HCT116 (cell line): ENCODE results near the gene HDDC3. TPM values are rescaled to one million over a fixed set of nuclear protein-coding genes. Genes with fewer than 3 reads are reported as not detected.
A peak's percentile ranks its signal among the peaks of the same experiment; 100 is the strongest.

Experiments used
- ATAC-seq: fragments of 200-7000 bp; cut with Tn5 transposase; 2 replicates; pipeline ENCODE4 v1.9.1; 2020; ENCODE audit warnings: mild to moderate bottlenecking, moderate library complexity
- BruUV-seq: library from RNA; stranded (reverse); fragments of 400-500 nt; replicated peaks from 2 replicates; lab custom pipeline; 2021; lab: Mats Ljungman, UMichigan
- CTCF ChIA-PET: fragments of 300-600 bp; sonication (Branson Sonifier 250); formaldehyde crosslinking; loops from one replicate; lab custom pipeline; 2021; ENCODE audit warnings: antibody characterized with exemption; lab: Charles Lee
- POLR2A ChIA-PET: fragments of 300-600, 350-600 bp; sonication (Branson Sonifier 250); formaldehyde crosslinking; loops from one replicate; lab custom pipeline; 2021; ENCODE audit warnings: antibody characterized with exemption; lab: Charles Lee
- RAD21 ChIA-PET, 2 experiments: fragments of 300-600 bp; sonication (Branson Sonifier 250); formaldehyde crosslinking; loops; one replicate each; lab custom pipeline; 2023; ENCODE audit warnings: low total read pairs in 2 of 2; ENCODE audit not compliant: uncharacterized antibody in 2 of 2, unreplicated experiment in 2 of 2, low non-redundant PET in 1 of 2; lab: Charles Lee
- DNase-seq: peaks from one replicate; pipeline ENCODE4 v3.0.0-alpha.2; 2010; ENCODE audit warnings: low read depth, low spot score
- H2AFZ ChIP-seq: fragments of 200-600 bp; shearing (Covaris generic), sonication (generic); 2 replicates; pipeline ENCODE4 v1.6.1; 2017; ENCODE audit warnings: low read depth, mixed run types, mixed read lengths, antibody characterized with exemption, low read length; ENCODE audit not compliant: poor library complexity, severe bottlenecking
- H3K27ac ChIP-seq: 2 replicates; pipeline ENCODE4 v1.5.1; 2012; ENCODE audit warnings: low read depth, low read length
- H3K27me3 ChIP-seq: fragments of 200-600 bp; sonication (generic); 2 replicates; pipeline ENCODE4 v1.6.1; 2016; ENCODE audit warnings: mixed run types, low read length, mixed read lengths; ENCODE audit not compliant: insufficient read depth
- H3K36me3 ChIP-seq, 2 experiments: fragments of 200-500 bp in 1 of 2; fragments of 200-600 bp in 1 of 2; sonication (Bioruptor generic) in 1 of 2; sonication (generic) in 1 of 2; 2 replicates each; pipeline versions ENCODE4 v1.5.1 to v1.6.1; 2014 to 2016; ENCODE audit warnings: low read length in 2 of 2, inconsistent platforms in 1 of 2, mixed read lengths in 1 of 2, mixed run types in 1 of 2; ENCODE audit not compliant: insufficient read depth in 2 of 2, control insufficient read depth in 1 of 2
- H3K4me1 ChIP-seq, 2 experiments: fragments of 200-600 bp in 1 of 2; sonication (generic) in 1 of 2; 2 replicates each; pipeline versions ENCODE4 v1.5.1 to v1.6.1; 2012 to 2017; ENCODE audit warnings: low read length in 2 of 2, inconsistent platforms in 1 of 2, mild to moderate bottlenecking in 1 of 2, mixed read lengths in 1 of 2, mixed run types in 1 of 2, moderate library complexity in 1 of 2; ENCODE audit not compliant: insufficient read depth in 2 of 2, control insufficient read depth in 1 of 2
- H3K4me2 ChIP-seq: fragments of 200-600 bp; sonication (generic); 2 replicates; pipeline ENCODE4 v1.6.1; 2017; ENCODE audit warnings: mixed run types, low read length, mixed read lengths
- H3K4me3 ChIP-seq, 2 experiments: fragments of 200-600 bp in 1 of 2; sonication (generic) in 1 of 2; replicated peaks in 1 of 2; 2 replicates each; pipeline ENCODE4 v1.5.1; 2011 to 2016; ENCODE audit warnings: low read length in 2 of 2, control low read depth in 1 of 2, low read depth in 1 of 2, mild to moderate bottlenecking in 1 of 2, mixed read lengths in 1 of 2, mixed run types in 1 of 2
- H3K79me2 ChIP-seq: fragments of 200-600 bp; sonication (generic); 2 replicates; pipeline ENCODE4 v1.6.1; 2017; ENCODE audit warnings: mild to moderate bottlenecking, mixed run types, low read length, moderate library complexity, mixed read lengths; ENCODE audit not compliant: insufficient read depth
- H3K9ac ChIP-seq: fragments of 200-600 bp; sonication (generic); 2 replicates; pipeline ENCODE4 v1.6.1; 2016; ENCODE audit warnings: low read length, mixed read lengths
- H3K9me2 ChIP-seq: fragments of 200-600 bp; sonication (generic), shearing (Covaris generic); 2 replicates; pipeline ENCODE4 v1.6.1; 2017; ENCODE audit warnings: mixed run types, mild to moderate bottlenecking, moderate library complexity; ENCODE audit not compliant: insufficient read depth
- H3K9me3 ChIP-seq, 2 experiments: fragments of 200-500 bp in 1 of 2; fragments of 200-600 bp in 1 of 2; sonication (Bioruptor generic) in 1 of 2; sonication (generic) in 1 of 2; 2 replicates each; pipeline ENCODE4 v1.6.1; 2014 to 2017; ENCODE audit warnings: low read length in 2 of 2, mixed read lengths in 2 of 2, inconsistent platforms in 1 of 2, low read depth in 1 of 2, mild to moderate bottlenecking in 1 of 2, mixed run types in 1 of 2, moderate library complexity in 1 of 2; ENCODE audit not compliant: control insufficient read depth in 1 of 2, insufficient read depth in 1 of 2
- H4K20me1 ChIP-seq: fragments of 200-600 bp; sonication (generic), shearing (Covaris generic); 2 replicates; pipeline ENCODE4 v1.6.1; 2017; ENCODE audit warnings: mixed run types, mild to moderate bottlenecking, moderate library complexity; ENCODE audit not compliant: insufficient read depth
- CBX3 ChIP-seq: IDR thresholded peaks from 2 replicates; pipeline ENCODE4 v1.6.1; 2012; ENCODE audit warnings: low read depth
- EGR1 ChIP-seq: IDR thresholded peaks from 2 replicates; pipeline ENCODE4 v1.6.1; 2012; ENCODE audit warnings: low read depth
- EZH2phosphoT487 ChIP-seq: fragments of 200-600 bp; IDR thresholded peaks from 2 replicates; pipeline ENCODE4 v1.6.1; 2018; ENCODE audit warnings: antibody characterized with exemption, borderline replicate concordance
- FOSL1 ChIP-seq: IDR thresholded peaks from 2 replicates; pipeline ENCODE4 v1.6.1; 2012; ENCODE audit warnings: low read depth
- POLR2A ChIP-seq: IDR thresholded peaks from 2 replicates; pipeline ENCODE4 v1.7.0; 2011; ENCODE audit warnings: borderline replicate concordance; ENCODE audit not compliant: insufficient read depth, insufficient read length; ENCODE audit errors: extremely low read depth
- RAD21 ChIP-seq: IDR thresholded peaks from 2 replicates; pipeline ENCODE4 v1.6.1; 2012; ENCODE audit warnings: low read depth, mild to moderate bottlenecking
- SIN3A ChIP-seq: IDR thresholded peaks from 2 replicates; pipeline ENCODE4 v1.6.1; 2012; ENCODE audit warnings: low read depth
- SP1 ChIP-seq: IDR thresholded peaks from 2 replicates; pipeline ENCODE4 v1.6.1; 2012; ENCODE audit warnings: low read depth
- SRF ChIP-seq: IDR thresholded peaks from 2 replicates; pipeline ENCODE4 v1.6.1; 2012; ENCODE audit warnings: low read depth
- TCF7L2 ChIP-seq: IDR thresholded peaks from 2 replicates; pipeline ENCODE4 v1.7.0; 2011; ENCODE audit warnings: borderline replicate concordance, inconsistent platforms; ENCODE audit not compliant: insufficient read depth, insufficient read length; ENCODE audit errors: extremely low read depth
- YY1 ChIP-seq: IDR thresholded peaks from 2 replicates; pipeline ENCODE4 v1.6.1; 2011; ENCODE audit warnings: low read length, low read depth, moderate library complexity, mild to moderate bottlenecking; ENCODE audit not compliant: insufficient replicate concordance; ENCODE audit errors: extremely low read depth
- ZFX ChIP-seq: fragments of 450-650 bp; IDR thresholded peaks from 2 replicates; pipeline ENCODE4 v1.6.1; 2017
- ZNF274 ChIP-seq: fragments of 200-500 bp; sonication (Bioruptor generic); IDR thresholded peaks from 2 replicates; pipeline ENCODE4 v1.6.1; 2014; ENCODE audit warnings: mild to moderate bottlenecking, low read depth, low read length, inconsistent platforms
- intact Hi-C: fragments of 100-400 bp; cut with micrococcal nuclease; formaldehyde crosslinking; loops from 2 replicates; pipeline ENCODE4 v1.10.0; 2022
- total RNA-seq: library from RNA; stranded (reverse); gene quantifications from one replicate; pipeline ENCODE4 v1.2.1, GENCODE V29; 2021; ENCODE audit not compliant: unreplicated experiment
- TF ChIP-seq, protein P1 (sequence below): IDR thresholded peaks from 2 replicates; pipeline ENCODE4 v1.6.1; 2012
- TF ChIP-seq, protein P2 (sequence below): IDR thresholded peaks from 2 replicates; pipeline ENCODE4 v1.6.1; 2011; ENCODE audit warnings: mild to moderate bottlenecking, low read length, moderate library complexity; ENCODE audit not compliant: insufficient replicate concordance; ENCODE audit errors: extremely low read depth

Gene HDDC3
- total RNA-seq, 1 experiment from 2014 or later, result 20.4 TPM

DNA sequence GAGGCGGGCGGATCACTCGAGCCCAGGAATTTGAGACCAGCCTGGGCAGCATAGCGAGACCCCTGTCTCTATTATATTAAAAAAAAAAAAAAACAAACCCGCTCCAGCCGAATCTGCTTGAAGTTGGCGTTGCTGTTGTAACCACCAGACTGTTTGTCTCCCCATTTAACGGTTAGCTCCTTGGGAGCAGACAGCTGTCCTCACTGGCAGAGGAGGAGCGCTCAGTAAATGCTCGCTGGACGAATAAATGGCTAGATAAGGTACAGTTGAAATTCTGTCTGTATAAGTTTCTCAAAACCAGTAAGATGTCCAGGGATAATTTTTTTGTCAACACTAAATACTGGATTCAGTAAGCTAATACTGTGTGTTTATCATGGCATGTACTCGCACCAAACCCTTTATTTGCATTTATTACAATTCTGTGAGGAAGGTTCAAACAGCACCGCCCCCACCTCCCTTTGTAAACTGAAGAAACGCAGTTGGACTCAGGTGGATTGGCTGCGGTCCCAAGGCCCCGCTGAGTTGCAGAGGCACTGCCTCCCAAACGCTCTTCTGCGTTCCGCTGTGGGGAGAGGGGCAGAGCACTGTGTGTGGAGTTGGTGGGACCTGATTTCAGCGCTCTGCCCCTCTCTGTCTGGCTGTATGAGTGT lies 23.4 kb upstream of the HDDC3 start:
- CTCF ChIA-PET, result interaction anchor here (1.3 to 4.0 kb wide), 2 partner anchors 22 to 63 kb away, joined by 4 to 35 read pairs; partner anchors contain the start of genes HDDC3 and UNC45A
- intact Hi-C loops, result loop anchor here (2.0 kb wide), 1 partner anchor 21 kb away; the partner anchor contains the start of gene UNC45A
- H3K27me3 ChIP-seq, result no peaks in the 10 kb centered on the region
- RAD21 ChIA-PET, result interaction anchor here in 1 of 2 experiments (1.1 to 1.6 kb wide), 2 partner anchors 23 to 77 kb away, joined by 3 read pairs; partner anchors contain the start of gene HDDC3
- BruUV-seq, result TSS peak; percentile 68
- H3K9me3 ChIP-seq, result no peaks in the 10 kb centered on the region
- H2AFZ ChIP-seq, result no peak overlapping the region
- H3K9me2 ChIP-seq, result no peaks in the 10 kb centered on the region
- H3K27ac ChIP-seq, result peak overlapping the region; percentile 97
- POLR2A ChIA-PET, result no interaction called here
- H3K4me3 ChIP-seq, result peak overlapping the region; percentile 71 to 75
- peak overlapping the region; percentile 97 for H3K9ac ChIP-seq
- H4K20me1 ChIP-seq, result no peaks in the 10 kb centered on the region
- H3K79me2 ChIP-seq, result peaks cover 24% of the 10 kb centered on the region
- ATAC-seq, result no peak
- TF ChIP-seq SP1, result no peak
- peak; percentile 13 for TF ChIP-seq TCF7L2
- no peak for TF ChIP-seq EGR1
- TF ChIP-seq, all 23 proteins: peak for 1
- Histone ChIP-seq H3K4me1 (peaks cover 11 to 23% of the 10 kb centered on the region in 2 experiments), H3K4me2 (peak overlapping the region; percentile 93), H3K36me3 (peaks cover 5 to 13% of the 10 kb centered on the region in 2 experiments; a peak in 3 of 4 replicates)
- DNase-seq, result no peak

DNA sequence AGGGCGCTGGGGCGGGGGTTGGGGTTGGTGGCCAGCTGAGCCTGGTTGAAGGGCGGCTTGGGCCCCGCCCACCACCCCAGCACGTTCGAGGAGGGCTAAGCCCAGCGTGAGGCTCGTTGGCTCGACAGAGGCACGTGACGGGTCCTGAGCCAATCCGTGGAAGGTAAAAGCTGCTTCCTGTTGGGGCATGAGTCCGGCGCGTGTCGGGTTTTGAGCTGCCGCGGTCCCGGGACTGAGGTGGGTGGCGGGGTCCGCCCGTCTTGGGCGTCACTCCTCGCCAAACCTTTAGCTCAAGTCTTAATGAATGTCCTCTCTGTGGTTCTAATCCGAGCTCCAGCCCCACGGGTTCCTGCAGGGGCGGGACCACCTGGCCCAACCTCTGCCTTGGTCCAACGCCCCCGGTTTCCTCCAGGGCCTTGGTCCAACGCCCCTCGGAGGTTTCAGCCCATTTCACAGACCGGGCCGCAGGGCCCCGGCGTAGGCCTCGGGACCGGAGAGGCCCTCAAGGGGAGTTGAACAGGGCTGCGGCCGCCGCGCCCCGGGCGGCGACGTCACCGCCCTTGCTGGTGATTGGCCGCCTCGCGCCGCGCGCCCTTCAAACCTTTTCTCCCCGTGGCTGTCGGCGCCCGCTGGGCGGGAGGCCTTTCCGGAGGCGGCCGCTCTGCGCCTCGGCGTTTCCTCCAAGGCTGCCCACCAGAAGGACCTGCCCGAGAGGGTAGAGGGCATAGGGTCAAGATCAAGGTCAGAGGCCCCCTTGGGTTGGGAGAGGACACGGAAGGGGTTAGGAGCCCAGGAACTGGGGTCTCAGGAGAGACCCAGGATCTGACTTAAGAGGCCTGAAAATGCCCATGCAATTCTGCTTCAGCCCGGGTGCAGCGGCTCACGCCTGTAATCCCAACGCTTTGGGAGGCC lies 22.6 kb upstream of the HDDC3 start, which contains the start of gene RCCD1:
Gene RCCD1, plus strand, starts transcription at position 173 of the 912 bp plus-strand sequence. CDS start 1,851 bp downstream, outside the sequence.
- peak within 1 kb of the TSS; percentile 97 for H3K27ac ChIP-seq
- RAD21 ChIA-PET, result interaction anchor here (1.0 to 1.6 kb wide), 5 partner anchors 20 to 95 kb away, joined by 3 to 10 read pairs (median 4); partner anchors contain the start of genes UNC45A (in 2 of the 2) and HDDC3 (in 1 of the 2)
- peaks cover 11 to 23% of the 10 kb centered on the region in 2 experiments for H3K4me1 ChIP-seq
- intact Hi-C loops, result loop anchor here (1.0 to 2.0 kb wide), 3 partner anchors 20 to 78 kb away; partner anchors contain the start of genes PRC1 and UNC45A
- peak within 1 kb of the TSS; percentile 93 for H3K4me2 ChIP-seq
- TSS peak; percentile 70 for BruUV-seq
- H4K20me1 ChIP-seq, result no peaks in the 10 kb centered on the region
- H2AFZ ChIP-seq, result no peak within 1 kb of the TSS
- ATAC-seq (peak; percentile 93), DNase-seq (peak; percentile 92)
- no peaks in the 10 kb centered on the region for H3K9me3 ChIP-seq
- H3K79me2 ChIP-seq, result peaks cover 24% of the 10 kb centered on the region
- peak within 1 kb of the TSS; percentile 71 to 75 for H3K4me3 ChIP-seq
- peak within 1 kb of the TSS; percentile 97 for H3K9ac ChIP-seq
- POLR2A ChIA-PET, result interaction anchor here (0.8 to 2.3 kb wide), 6 partner anchors 9 to 78 kb away, joined by 3 to 21 read pairs (median 4); partner anchors contain the start of genes HDDC3 and UNC45A
- no peaks in the 10 kb centered on the region for H3K27me3 ChIP-seq
- H3K9me2 ChIP-seq, result no peaks in the 10 kb centered on the region
- peaks cover 10 to 13% of the 10 kb centered on the region in 2 experiments; a peak in 3 of 4 replicates for H3K36me3 ChIP-seq
- CTCF ChIA-PET, result interaction anchor here (0.8 to 4.0 kb wide), 5 partner anchors 22 to 314 kb away, joined by 3 to 35 read pairs (median 4); partner anchors contain the start of genes HDDC3 and UNC45A
- TF ChIP-seq, protein P1, sequence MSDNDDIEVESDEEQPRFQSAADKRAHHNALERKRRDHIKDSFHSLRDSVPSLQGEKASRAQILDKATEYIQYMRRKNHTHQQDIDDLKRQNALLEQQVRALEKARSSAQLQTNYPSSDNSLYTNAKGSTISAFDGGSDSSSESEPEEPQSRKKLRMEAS, result peak; percentile 93
- TF ChIP-seq RAD21 (no peak), SP1 (peak; percentile 73), FOSL1 (no peak), SIN3A (peak; percentile 88), ZNF274 (no peak), YY1 (peak; percentile 37), CBX3 (no peak), ZFX (peak; percentile 92), POLR2A (peak; percentile 84), EZH2phosphoT487 (no peak), SRF (no peak)
- TF ChIP-seq, protein P2, sequence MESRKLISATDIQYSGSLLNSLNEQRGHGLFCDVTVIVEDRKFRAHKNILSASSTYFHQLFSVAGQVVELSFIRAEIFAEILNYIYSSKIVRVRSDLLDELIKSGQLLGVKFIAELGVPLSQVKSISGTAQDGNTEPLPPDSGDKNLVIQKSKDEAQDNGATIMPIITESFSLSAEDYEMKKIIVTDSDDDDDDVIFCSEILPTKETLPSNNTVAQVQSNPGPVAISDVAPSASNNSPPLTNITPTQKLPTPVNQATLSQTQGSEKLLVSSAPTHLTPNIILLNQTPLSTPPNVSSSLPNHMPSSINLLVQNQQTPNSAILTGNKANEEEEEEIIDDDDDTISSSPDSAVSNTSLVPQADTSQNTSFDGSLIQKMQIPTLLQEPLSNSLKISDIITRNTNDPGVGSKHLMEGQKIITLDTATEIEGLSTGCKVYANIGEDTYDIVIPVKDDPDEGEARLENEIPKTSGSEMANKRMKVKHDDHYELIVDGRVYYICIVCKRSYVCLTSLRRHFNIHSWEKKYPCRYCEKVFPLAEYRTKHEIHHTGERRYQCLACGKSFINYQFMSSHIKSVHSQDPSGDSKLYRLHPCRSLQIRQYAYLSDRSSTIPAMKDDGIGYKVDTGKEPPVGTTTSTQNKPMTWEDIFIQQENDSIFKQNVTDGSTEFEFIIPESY, result no peak
